ENCODE results near the gene FAM181B.

DNA sequence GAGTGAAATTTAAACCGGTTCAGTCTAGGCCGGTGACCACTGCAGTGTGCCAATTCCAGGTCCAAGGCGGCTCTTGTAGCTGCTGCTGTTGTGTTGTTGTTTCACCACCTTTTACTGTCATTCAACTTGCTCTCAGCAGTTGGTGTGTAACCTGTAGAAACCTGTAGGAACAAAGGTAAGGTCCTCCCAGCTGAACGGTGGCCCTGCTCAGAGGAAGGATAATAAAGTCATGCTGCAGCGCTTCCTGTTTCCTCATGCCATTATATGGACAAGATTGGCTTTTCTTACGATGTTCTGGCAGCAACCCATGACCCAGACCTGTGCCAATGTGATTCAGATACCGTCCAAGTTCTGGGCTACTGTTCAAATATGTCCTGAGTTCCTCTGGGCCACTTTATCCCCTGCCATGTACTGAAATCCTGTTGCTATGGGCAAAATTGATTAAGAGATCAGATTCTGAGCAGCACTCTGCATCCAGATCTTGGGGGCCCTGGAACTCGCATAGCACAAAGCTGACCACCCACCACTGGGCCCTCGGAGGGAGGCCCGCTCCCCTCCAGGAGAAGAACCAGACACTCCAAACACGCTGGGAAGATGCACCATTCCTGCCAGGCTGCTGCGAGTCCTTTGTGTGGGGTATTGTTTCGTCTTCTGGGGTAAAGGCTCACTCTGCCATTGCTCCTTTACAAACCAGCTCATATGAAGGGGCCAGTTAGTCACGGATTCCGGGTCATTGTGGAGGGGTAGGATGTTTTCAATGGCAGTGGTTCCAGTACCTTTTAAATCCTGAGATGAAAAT is 13.2 kb downstream of the FAM181B start:
- TF ChIP-seq CTCF (IDR thresholded peaks at IDR 0.05) (no peak), ZFX (IDR thresholded peaks at IDR 0.05; ENCODE audit: borderline replicate concordance) (no peak)
